Fibroblast of lung (primary cell): ENCODE data around the gene ZSCAN4.

Experiments
- EZH2 ChIP-seq: IDR thresholded peaks from 2 replicates; pipeline ENCODE4 v1.5.1; 2012; ENCODE audit warnings: low read length, control low read depth, mild to moderate bottlenecking; ENCODE audit errors: missing control alignments
- TF ChIP-seq, protein P1 (sequence below), 2 donors: IDR thresholded peaks in 1 of 2; conservative IDR thresholded peaks in 1 of 2; 1 replicate in 1 of 2; 2 replicates in 1 of 2; pipeline ENCODE4 v1.5.1; 2011 to 2012; ENCODE audit warnings: low read length in 2 of 2, control low read depth in 1 of 2, inconsistent platforms in 1 of 2, low read depth in 1 of 2, mild to moderate bottlenecking in 1 of 2

DNA sequence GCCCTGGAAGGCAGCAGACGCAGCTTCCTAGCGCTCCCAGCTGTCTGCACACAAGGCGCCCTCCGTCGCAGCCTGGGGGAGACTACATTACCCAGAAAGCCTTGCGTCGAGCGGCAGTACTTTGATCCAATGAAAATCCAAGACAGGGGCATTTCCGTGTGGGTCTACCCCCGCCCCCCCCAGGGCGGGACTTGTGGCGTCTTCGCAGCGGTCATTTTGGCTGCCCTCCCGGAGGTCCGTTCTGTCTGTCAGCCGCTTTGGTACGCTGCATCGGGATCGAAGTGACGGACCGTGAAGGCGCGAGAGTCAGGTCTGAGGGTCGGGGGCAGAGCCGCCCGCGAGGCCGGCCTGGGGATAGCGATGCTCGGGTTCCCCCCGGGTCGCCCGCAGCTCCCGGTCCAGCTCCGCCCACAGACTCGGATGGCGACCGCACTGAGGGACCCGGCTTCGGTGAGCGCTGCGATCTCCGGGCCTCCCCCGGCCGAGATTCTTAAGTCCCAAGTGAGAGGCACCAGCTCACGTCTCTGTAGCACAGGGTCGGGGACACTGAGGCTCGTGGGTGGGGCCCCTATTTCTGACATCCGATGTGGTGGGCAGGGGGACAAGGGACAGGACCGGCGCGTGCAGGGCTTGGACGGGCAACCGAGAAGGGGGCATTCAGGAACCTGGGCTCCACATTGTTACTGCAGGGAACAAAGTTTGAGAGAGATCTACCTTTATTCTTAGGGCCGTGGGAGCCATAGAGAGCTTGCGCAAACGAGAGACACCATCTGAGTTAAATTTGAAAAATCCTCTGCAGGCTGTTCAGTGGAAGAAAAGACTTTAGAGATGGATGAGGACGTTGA, 35.5 kb upstream of the ZSCAN4 start, which contains the start of gene ZNF211:
- TF ChIP-seq, protein P1, sequence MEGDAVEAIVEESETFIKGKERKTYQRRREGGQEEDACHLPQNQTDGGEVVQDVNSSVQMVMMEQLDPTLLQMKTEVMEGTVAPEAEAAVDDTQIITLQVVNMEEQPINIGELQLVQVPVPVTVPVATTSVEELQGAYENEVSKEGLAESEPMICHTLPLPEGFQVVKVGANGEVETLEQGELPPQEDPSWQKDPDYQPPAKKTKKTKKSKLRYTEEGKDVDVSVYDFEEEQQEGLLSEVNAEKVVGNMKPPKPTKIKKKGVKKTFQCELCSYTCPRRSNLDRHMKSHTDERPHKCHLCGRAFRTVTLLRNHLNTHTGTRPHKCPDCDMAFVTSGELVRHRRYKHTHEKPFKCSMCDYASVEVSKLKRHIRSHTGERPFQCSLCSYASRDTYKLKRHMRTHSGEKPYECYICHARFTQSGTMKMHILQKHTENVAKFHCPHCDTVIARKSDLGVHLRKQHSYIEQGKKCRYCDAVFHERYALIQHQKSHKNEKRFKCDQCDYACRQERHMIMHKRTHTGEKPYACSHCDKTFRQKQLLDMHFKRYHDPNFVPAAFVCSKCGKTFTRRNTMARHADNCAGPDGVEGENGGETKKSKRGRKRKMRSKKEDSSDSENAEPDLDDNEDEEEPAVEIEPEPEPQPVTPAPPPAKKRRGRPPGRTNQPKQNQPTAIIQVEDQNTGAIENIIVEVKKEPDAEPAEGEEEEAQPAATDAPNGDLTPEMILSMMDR (conservative IDR thresholded peaks at IDR 0.05 in 1 of 2, IDR thresholded peaks at IDR 0.05 in 1 of 2; ENCODE audit: low read depth in 1 of 2, low read length in 2 of 2), result no peak
- TF ChIP-seq EZH2, result no peak
